Left lung (tissue), 10 donors: Measurements from ENCODE around the gene MAN2A1. TPM values are rescaled to one million over a fixed set of nuclear protein-coding genes. Genes with fewer than 3 reads are reported as not detected.

Experiments
- ATAC-seq: fragments of 200-7000 bp; cut with Tn5 transposase; one replicate; pipeline ENCODE4 v1.9.1; 2020; ENCODE audit warnings: moderate library complexity
- DNase-seq, 4 donors: peaks; one replicate each; pipeline ENCODE4 v3.0.0-alpha.2; 2013 to 2020
- H3K27ac ChIP-seq, 2 donors: fragments of 200-600 bp; sonication (generic) in 1 of 2; one replicate each; pipeline versions ENCODE4 v1.5.0 to v1.8.0; 2020 to 2021
- H3K27me3 ChIP-seq, 2 donors: fragments of 200-600 bp; sonication (generic) in 1 of 2; one replicate each; pipeline versions ENCODE4 v1.5.0 to v1.8.0; 2020 to 2021
- H3K36me3 ChIP-seq, 2 donors: fragments of 200-600 bp; sonication (generic) in 1 of 2; one replicate each; pipeline versions ENCODE4 v1.5.0 to v1.8.0; 2020 to 2021
- H3K4me1 ChIP-seq, 2 donors: fragments of 200-600 bp; one replicate each; pipeline ENCODE4 v1.8.0; 2021
- H3K4me3 ChIP-seq, 2 donors: fragments of 200-600 bp; sonication (generic) in 1 of 2; one replicate each; pipeline versions ENCODE4 v1.5.0 to v1.8.0; 2020 to 2021; ENCODE audit warnings: mild to moderate bottlenecking in 1 of 2
- H3K9me3 ChIP-seq, 2 donors: fragments of 200-600 bp; sonication (generic) in 1 of 2; one replicate each; pipeline versions ENCODE4 v1.5.0 to v1.8.0; 2020 to 2021
- intact Hi-C, 2 donors: fragments of 100-400 bp; cut with DNase I; formaldehyde crosslinking; loops; one replicate each; pipeline versions ENCODE4 v1.11.2 to v1.14.2; 2022
- polyA plus RNA-seq, 6 donors: library from polyadenylated mRNA; unstranded; fragments of 120-200 nt; gene quantifications; one replicate each; pipeline ENCODE4 v1.2.1, GENCODE V29; 2013; ENCODE audit not compliant: insufficient read length in 6 of 6
- total RNA-seq, 2 donors: library from RNA; stranded (reverse); fragmentation: NEBNext Ultra II Directional; extraction: Animal tissue kit (Norgen Biotek cat#: 25700); gene quantifications; one replicate each; pipeline ENCODE4 v1.2.1, GENCODE V29; 2021
- TF ChIP-seq, protein P1 (sequence below), 2 donors: fragments of 200-600 bp; sonication (generic) in 1 of 2; IDR thresholded peaks; one replicate each; pipeline versions ENCODE4 v1.5.0 to v1.8.0; 2021; ENCODE audit warnings: antibody characterized with exemption in 2 of 2
- donor health status: DM: no; HTN: yes; CAD: no.
- donor health status: DM: no; HTN: no; CAD: no.

Gene MAN2A1
- total and polyA plus RNA-seq, 8 donors = 42.2 to 54.7 (median 47.9) TPM

- Histone ChIP-seq H3K27ac (no peak overlapping the region), H3K9me3 (no peaks in the 10 kb centered on the region), H3K27me3 (no peaks in the 10 kb centered on the region), H3K4me3 (no peak overlapping the region), H3K4me1 (no peaks in the 10 kb centered on the region), H3K36me3 (no peaks in the 10 kb centered on the region)
- TF ChIP-seq, protein P1, sequence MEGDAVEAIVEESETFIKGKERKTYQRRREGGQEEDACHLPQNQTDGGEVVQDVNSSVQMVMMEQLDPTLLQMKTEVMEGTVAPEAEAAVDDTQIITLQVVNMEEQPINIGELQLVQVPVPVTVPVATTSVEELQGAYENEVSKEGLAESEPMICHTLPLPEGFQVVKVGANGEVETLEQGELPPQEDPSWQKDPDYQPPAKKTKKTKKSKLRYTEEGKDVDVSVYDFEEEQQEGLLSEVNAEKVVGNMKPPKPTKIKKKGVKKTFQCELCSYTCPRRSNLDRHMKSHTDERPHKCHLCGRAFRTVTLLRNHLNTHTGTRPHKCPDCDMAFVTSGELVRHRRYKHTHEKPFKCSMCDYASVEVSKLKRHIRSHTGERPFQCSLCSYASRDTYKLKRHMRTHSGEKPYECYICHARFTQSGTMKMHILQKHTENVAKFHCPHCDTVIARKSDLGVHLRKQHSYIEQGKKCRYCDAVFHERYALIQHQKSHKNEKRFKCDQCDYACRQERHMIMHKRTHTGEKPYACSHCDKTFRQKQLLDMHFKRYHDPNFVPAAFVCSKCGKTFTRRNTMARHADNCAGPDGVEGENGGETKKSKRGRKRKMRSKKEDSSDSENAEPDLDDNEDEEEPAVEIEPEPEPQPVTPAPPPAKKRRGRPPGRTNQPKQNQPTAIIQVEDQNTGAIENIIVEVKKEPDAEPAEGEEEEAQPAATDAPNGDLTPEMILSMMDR (IDR thresholded peaks at IDR 0.05) = no peak
- intact Hi-C loops = no loop called here
- ATAC-seq = no peak
- DNase-seq = no peak
Measured at GRCh38 chr5:109703166-109703565, 13.4 kb downstream of the MAN2A1 start.

- Histone ChIP-seq H3K27me3 (no peaks in the 10 kb centered on the region), H3K4me1 (no peaks in the 10 kb centered on the region), H3K9me3 (no peaks in the 10 kb centered on the region), H3K36me3 (no peaks in the 10 kb centered on the region), H3K4me3 (no peak overlapping the region), H3K27ac (no peak overlapping the region)
- DNase-seq = no peak
- TF ChIP-seq, protein P1 (IDR thresholded peaks at IDR 0.05) = no peak
- intact Hi-C loops = no loop called here
- no peak for ATAC-seq
Measured at GRCh38 chr5:109703829-109704228, 14.1 kb downstream of the MAN2A1 start.

DNA sequence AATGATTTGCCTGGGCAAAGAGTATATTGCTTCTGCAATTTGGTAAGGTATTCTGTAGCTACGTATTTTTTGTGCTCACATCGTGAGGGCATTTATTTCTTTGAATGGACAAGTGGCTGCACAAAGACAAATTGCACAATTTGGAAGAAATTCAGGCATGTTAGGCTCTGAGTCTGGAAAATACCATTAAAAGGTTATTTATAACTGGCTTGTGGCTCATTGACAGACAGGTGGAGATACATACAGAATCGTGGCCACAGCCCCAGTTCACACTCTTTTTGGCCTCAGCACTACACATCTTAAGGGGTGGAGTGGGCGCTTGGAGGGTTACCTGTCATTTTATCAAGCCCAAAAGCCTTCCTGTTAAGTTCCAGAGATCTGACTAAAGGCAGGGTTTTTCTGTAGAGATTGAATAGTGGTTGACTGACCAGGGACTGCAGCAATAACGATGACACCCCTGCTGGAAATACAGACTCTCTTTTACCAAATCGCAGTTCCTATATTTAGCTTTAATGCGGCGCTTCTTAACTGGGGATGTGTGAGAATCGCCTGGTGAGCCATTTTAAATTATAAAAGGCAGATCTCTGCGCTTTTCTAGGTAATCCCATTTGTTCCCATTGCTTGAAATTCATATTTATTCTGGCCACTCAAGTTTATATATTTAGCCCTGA, 14.7 kb downstream of the MAN2A1 start:
- no peak overlapping the region for H3K4me3 ChIP-seq
- intact Hi-C loops = no loop called here
- DNase-seq = no peak
- H3K27me3 ChIP-seq = no peaks in the 10 kb centered on the region
- H3K4me1 ChIP-seq = no peaks in the 10 kb centered on the region
- no peaks in the 10 kb centered on the region for H3K36me3 ChIP-seq
- TF ChIP-seq, protein P1 (IDR thresholded peaks at IDR 0.05) = no peak
- no peaks in the 10 kb centered on the region for H3K9me3 ChIP-seq
- no peak overlapping the region for H3K27ac ChIP-seq
- no peak for ATAC-seq

GRCh38 chr5:109705596-109705995, 15.9 kb downstream of the MAN2A1 start:
- Histone ChIP-seq H3K9me3 (no peaks in the 10 kb centered on the region), H3K4me3 (no peak overlapping the region), H3K27ac (no peak overlapping the region), H3K27me3 (no peaks in the 10 kb centered on the region), H3K36me3 (no peaks in the 10 kb centered on the region), H3K4me1 (no peaks in the 10 kb centered on the region)
- intact Hi-C loops = no loop called here
- TF ChIP-seq, protein P1 (IDR thresholded peaks at IDR 0.05) = no peak
- ATAC-seq (no peak), DNase-seq (no peak)

- ATAC-seq (no peak), DNase-seq (no peak)
- no peaks in the 10 kb centered on the region for H3K4me1 ChIP-seq
- intact Hi-C loops = no loop called here
- no peaks in the 10 kb centered on the region for H3K36me3 ChIP-seq
- TF ChIP-seq, protein P1 (IDR thresholded peaks at IDR 0.05) = no peak
- no peaks in the 10 kb centered on the region for H3K27me3 ChIP-seq
- H3K9me3 ChIP-seq = no peaks in the 10 kb centered on the region
- H3K4me3 ChIP-seq = no peak overlapping the region
- H3K27ac ChIP-seq = no peak overlapping the region
Measured at GRCh38 chr5:109706095-109706494, 16.4 kb downstream of the MAN2A1 start.
